Stomach smooth muscle (tissue), 2 donors: ENCODE measurements around the gene ADAMTS6.

Source experiments
- H3K27ac ChIP-seq: one replicate; pipeline ENCODE4 v1.7.0; 2013; ENCODE audit warnings: mild to moderate bottlenecking, low read length, inconsistent platforms
- H3K27me3 ChIP-seq, 2 donors: one replicate each; pipeline ENCODE4 v1.7.0; 2013; ENCODE audit warnings: low read length in 2 of 2; ENCODE audit not compliant: insufficient read depth in 2 of 2, control insufficient read depth in 1 of 2
- H3K36me3 ChIP-seq, 2 donors: one replicate each; pipeline ENCODE4 v1.7.0; 2013; ENCODE audit warnings: low read length in 2 of 2; ENCODE audit not compliant: control insufficient read depth in 2 of 2, insufficient read depth in 2 of 2
- H3K4me1 ChIP-seq: one replicate; pipeline ENCODE4 v1.7.0; 2013; ENCODE audit warnings: low read length; ENCODE audit not compliant: control insufficient read depth, insufficient read depth
- H3K4me3 ChIP-seq, 2 donors: one replicate each; pipeline ENCODE4 v1.7.0; 2013; ENCODE audit warnings: low read length in 2 of 2
- H3K9ac ChIP-seq, 2 donors: one replicate each; pipeline ENCODE4 v1.7.0; 2013; ENCODE audit warnings: low read length in 2 of 2, mild to moderate bottlenecking in 1 of 2
- H3K9me3 ChIP-seq, 2 donors: one replicate each; pipeline ENCODE4 v1.7.0; 2013; ENCODE audit warnings: low read length in 2 of 2; ENCODE audit not compliant: control insufficient read depth in 2 of 2
- donor health status: healthy.
- donor health status: Pancreatic carcinoma.

The ADAMTS6 gene

GRCh38 chr5:65128226-65128625 is 353.5 kb downstream of the ADAMTS6 start:
- H3K4me3 ChIP-seq: peak overlapping the region; percentile 12 to 44
- H3K4me1 ChIP-seq: peaks cover 35% of the 10 kb centered on the region
- peak overlapping the region in 1 of 2 donors; percentile 20 for H3K9ac ChIP-seq
- H3K9me3 ChIP-seq: no peaks in the 10 kb centered on the region
- no peaks in the 10 kb centered on the region for H3K36me3 ChIP-seq
- peak overlapping the region; percentile 60 for H3K27ac ChIP-seq
- H3K27me3 ChIP-seq: no peaks in the 10 kb centered on the region

- no peak overlapping the region for H3K9ac ChIP-seq
- peak overlapping the region; percentile 66 for H3K27ac ChIP-seq
- no peaks in the 10 kb centered on the region for H3K9me3 ChIP-seq
- peaks cover 35% of the 10 kb centered on the region for H3K4me1 ChIP-seq
- H3K27me3 ChIP-seq: no peaks in the 10 kb centered on the region
- no peak overlapping the region for H3K4me3 ChIP-seq
- H3K36me3 ChIP-seq: no peaks in the 10 kb centered on the region
Observed at GRCh38 chr5:65127161-65127901, 354.4 kb downstream of the ADAMTS6 start.

GRCh38 chr5:65126542-65127069 is 355.1 kb downstream of the ADAMTS6 start:
- H3K4me3 ChIP-seq: no peak overlapping the region
- peak overlapping the region; percentile 66 for H3K27ac ChIP-seq
- H3K9me3 ChIP-seq: no peaks in the 10 kb centered on the region

GRCh38 chr5:65125591-65126541 is 355.9 kb downstream of the ADAMTS6 start:
- peak overlapping the region; percentile 10 to 59 for H3K4me3 ChIP-seq
- H3K27me3 ChIP-seq: no peaks in the 10 kb centered on the region
- peaks cover 35% of the 10 kb centered on the region for H3K4me1 ChIP-seq
- H3K9ac ChIP-seq: no peak overlapping the region
- peak overlapping the region; percentile 62 for H3K27ac ChIP-seq
- no peaks in the 10 kb centered on the region for H3K9me3 ChIP-seq
- H3K36me3 ChIP-seq: no peaks in the 10 kb centered on the region

More at GRCh38 chr5:65126542-65127069, 355.1 kb downstream of the ADAMTS6 start:
- H3K27me3 ChIP-seq: no peaks in the 10 kb centered on the region
- H3K36me3 ChIP-seq: no peaks in the 10 kb centered on the region
- no peak overlapping the region for H3K9ac ChIP-seq
- peaks cover 35% of the 10 kb centered on the region for H3K4me1 ChIP-seq

- no peaks in the 10 kb centered on the region for H3K27me3 ChIP-seq
- H3K4me3 ChIP-seq: no peak overlapping the region
- H3K27ac ChIP-seq: no peak overlapping the region
- H3K9ac ChIP-seq: no peak overlapping the region
- no peaks in the 10 kb centered on the region for H3K36me3 ChIP-seq
- H3K9me3 ChIP-seq: no peaks in the 10 kb centered on the region
- peaks cover 14% of the 10 kb centered on the region for H3K4me1 ChIP-seq
Observed at GRCh38 chr5:65121880-65122436, 359.8 kb downstream of the ADAMTS6 start.

- no peak overlapping the region for H3K4me3 ChIP-seq
- H3K27me3 ChIP-seq: no peaks in the 10 kb centered on the region
- no peak overlapping the region for H3K9ac ChIP-seq
- H3K36me3 ChIP-seq: no peaks in the 10 kb centered on the region
- H3K27ac ChIP-seq: no peak overlapping the region
- H3K9me3 ChIP-seq: no peaks in the 10 kb centered on the region
- H3K4me1 ChIP-seq: peaks cover 3% of the 10 kb centered on the region
Observed at GRCh38 chr5:65120371-65120967, 361.3 kb downstream of the ADAMTS6 start.

- no peak overlapping the region for H3K9ac ChIP-seq
- H3K27ac ChIP-seq: no peak overlapping the region
- no peaks in the 10 kb centered on the region for H3K4me1 ChIP-seq
- H3K4me3 ChIP-seq: no peak overlapping the region
- H3K9me3 ChIP-seq: no peaks in the 10 kb centered on the region
- H3K36me3 ChIP-seq: no peaks in the 10 kb centered on the region
- H3K27me3 ChIP-seq: no peaks in the 10 kb centered on the region
Observed at GRCh38 chr5:65117525-65117924, 364.2 kb downstream of the ADAMTS6 start.

- Histone ChIP-seq H3K4me3 (no peak overlapping the region), H3K27me3 (no peaks in the 10 kb centered on the region)
Observed at GRCh38 chr5:65113771-65114170, 367.9 kb downstream of the ADAMTS6 start.

GRCh38 chr5:65111961-65112658 is 369.6 kb downstream of the ADAMTS6 start:
- no peaks in the 10 kb centered on the region for H3K4me1 ChIP-seq
- H3K9ac ChIP-seq: no peak overlapping the region
- H3K4me3 ChIP-seq: no peak overlapping the region
- no peaks in the 10 kb centered on the region for H3K27me3 ChIP-seq
- no peak overlapping the region for H3K27ac ChIP-seq
- no peaks in the 10 kb centered on the region for H3K36me3 ChIP-seq
- H3K9me3 ChIP-seq: no peaks in the 10 kb centered on the region

More at GRCh38 chr5:65113771-65114170, 367.9 kb downstream of the ADAMTS6 start:
- H3K27ac ChIP-seq: no peak overlapping the region
- H3K36me3 ChIP-seq: no peaks in the 10 kb centered on the region
- H3K9me3 ChIP-seq: no peaks in the 10 kb centered on the region
- H3K4me1 ChIP-seq: no peaks in the 10 kb centered on the region
- no peak overlapping the region for H3K9ac ChIP-seq
